K562 (cell line): Measurements from ENCODE around the gene SLC44A1. TPM values are rescaled to one million over a fixed set of nuclear protein-coding genes. Genes with fewer than 3 reads are reported as not detected.

Experiments used
- CBX8 ChIP-seq: fragments of 200-600 bp; sonication (generic); IDR thresholded peaks from 2 replicates; pipeline ENCODE4 v1.6.1; 2012; ENCODE audit warnings: borderline replicate concordance, mixed run types, low read depth, mild to moderate bottlenecking, moderate library complexity, mixed read lengths, low read length, control low read depth, inconsistent platforms; ENCODE audit not compliant: poor library complexity, severe bottlenecking; ENCODE audit errors: extremely low read depth
- CHAMP1 ChIP-seq: fragments of 450-650 bp; IDR thresholded peaks from 2 replicates; pipeline ENCODE4 v1.6.1; 2016; ENCODE audit warnings: mild to moderate bottlenecking
- FOXK1 ChIP-seq: sonication (generic); formaldehyde crosslinking; IDR thresholded peaks from 2 replicates; pipeline ENCODE4 v1.8.0; 2022; ENCODE audit warnings: missing genetic modification reagents, mild to moderate bottlenecking, borderline replicate concordance
- FOXM1 ChIP-seq, 2 experiments: fragments of 450-650 bp in 1 of 2; sonication (generic) in 1 of 2; formaldehyde crosslinking in 1 of 2; IDR thresholded peaks; 2 replicates each; pipeline versions ENCODE4 v1.6.1 to v1.9.0; 2017 to 2022; ENCODE audit warnings: low read depth in 2 of 2, mild to moderate bottlenecking in 2 of 2, missing genetic modification reagents in 1 of 2, moderate library complexity in 1 of 2
- KLF10 ChIP-seq: fragments of 250-450 bp; sonication (Bioruptor Pico); IDR thresholded peaks from 2 replicates; pipeline ENCODE4 v1.6.1; 2021; ENCODE audit warnings: matching md5 sums
- NFE2 ChIP-seq: IDR thresholded peaks from 2 replicates; pipeline ENCODE4 v1.6.1; 2014; ENCODE audit warnings: antibody characterized with exemption, low read depth
- NR2F6 ChIP-seq: fragments of 450-650 bp; formaldehyde crosslinking; IDR thresholded peaks from 2 replicates; pipeline ENCODE4 v1.4.0; 2020; ENCODE audit warnings: mild to moderate bottlenecking
- POLR2A ChIP-seq: fragments of 450-650 bp; conservative IDR thresholded peaks from 2 replicates; pipeline ENCODE4 v1.6.1; 2016
- PURB ChIP-seq: sonication (generic); formaldehyde crosslinking; IDR thresholded peaks from 2 replicates; pipeline ENCODE4 v1.9.0; 2021; ENCODE audit warnings: low read depth, mild to moderate bottlenecking, missing genetic modification reagents
- ZNF398 ChIP-seq: fragments of 250-450 bp; sonication (Bioruptor Pico); IDR thresholded peaks from 2 replicates; pipeline ENCODE4 v1.8.0; 2021; ENCODE audit warnings: moderate library complexity, mild to moderate bottlenecking, inconsistent platforms
- ZNF586 ChIP-seq: fragments of 450-650 bp; formaldehyde crosslinking; conservative IDR thresholded peaks from 2 replicates; pipeline ENCODE4 v1.4.0; 2020; ENCODE audit warnings: mild to moderate bottlenecking, moderate library complexity
- ZSCAN29 ChIP-seq: fragments of 450-650 bp; IDR thresholded peaks from 2 replicates; pipeline ENCODE4 v1.6.1; 2017
- polyA plus RNA-seq, 8 experiments: library from polyadenylated mRNA; depleted of rRNA in 4 of 8; stranded (reverse) in 5 of 8; unstranded in 3 of 8; fragments of >200 nt; fragmentation: Nextera tagmentation in 2 of 8; fragmentation: Illumina TruSeq in 1 of 8; extraction: Ambion mirVana in 2 of 8; extraction: Trizol in 1 of 8; gene quantifications; 2 replicates each; pipeline versions ENCODE4 v1.2.1 to v1.2.3, GENCODE V29; 2011 to 2014; ENCODE audit warnings: inconsistent platforms in 1 of 8, missing spikeins in 1 of 8
- total RNA-seq, 7 experiments: library from RNA; depleted of rRNA in 6 of 7; stranded (reverse); fragments of >200 nt in 6 of 7; fragmentation: Illumina TruSeq in 2 of 7; extraction: Trizol in 2 of 7; gene quantifications; 2 replicates each; pipeline versions ENCODE4 v1.2.1 to v1.2.3, GENCODE V29; 2011 to 2021; ENCODE audit warnings: low replicate concordance in 1 of 7
- TF ChIP-seq, protein P1 (sequence below), 2 experiments: fragments of 450-650 bp; formaldehyde crosslinking in 1 of 2; IDR thresholded peaks; 2 replicates each; pipeline versions ENCODE4 v1.4.0 to v1.6.1; 2014 to 2020; ENCODE audit warnings: mild to moderate bottlenecking in 2 of 2, borderline replicate concordance in 1 of 2, low read depth in 1 of 2

The SLC44A1 gene
- total and polyA plus RNA-seq, 9 of the 15 experiments (the other 6 are each of a cell fraction or from before 2014, with no cell fraction given) = 0.11 to 0.59 (median 0.30) TPM

GRCh38 chr9:105244003-105244733, at the start of gene SLC44A1 (continued):
- no peak for TF ChIP-seq ZNF398
- peak; percentile 66; the same call in 1 of the 2 replicates for TF ChIP-seq FOXK1 (CRISPR knock-in tag)
- no peak for TF ChIP-seq ZNF586 (CRISPR knock-in tag)
- TF ChIP-seq FOXM1 (IDR thresholded peaks at IDR 0.05; ENCODE audit: low read depth) = no peak
- peak; percentile 90 for TF ChIP-seq FOXM1 (CRISPR knock-in tag; IDR thresholded peaks at IDR 0.05; ENCODE audit: low read depth)
- TF ChIP-seq PURB (CRISPR knock-in tag) = no peak
- TF ChIP-seq, protein P1, sequence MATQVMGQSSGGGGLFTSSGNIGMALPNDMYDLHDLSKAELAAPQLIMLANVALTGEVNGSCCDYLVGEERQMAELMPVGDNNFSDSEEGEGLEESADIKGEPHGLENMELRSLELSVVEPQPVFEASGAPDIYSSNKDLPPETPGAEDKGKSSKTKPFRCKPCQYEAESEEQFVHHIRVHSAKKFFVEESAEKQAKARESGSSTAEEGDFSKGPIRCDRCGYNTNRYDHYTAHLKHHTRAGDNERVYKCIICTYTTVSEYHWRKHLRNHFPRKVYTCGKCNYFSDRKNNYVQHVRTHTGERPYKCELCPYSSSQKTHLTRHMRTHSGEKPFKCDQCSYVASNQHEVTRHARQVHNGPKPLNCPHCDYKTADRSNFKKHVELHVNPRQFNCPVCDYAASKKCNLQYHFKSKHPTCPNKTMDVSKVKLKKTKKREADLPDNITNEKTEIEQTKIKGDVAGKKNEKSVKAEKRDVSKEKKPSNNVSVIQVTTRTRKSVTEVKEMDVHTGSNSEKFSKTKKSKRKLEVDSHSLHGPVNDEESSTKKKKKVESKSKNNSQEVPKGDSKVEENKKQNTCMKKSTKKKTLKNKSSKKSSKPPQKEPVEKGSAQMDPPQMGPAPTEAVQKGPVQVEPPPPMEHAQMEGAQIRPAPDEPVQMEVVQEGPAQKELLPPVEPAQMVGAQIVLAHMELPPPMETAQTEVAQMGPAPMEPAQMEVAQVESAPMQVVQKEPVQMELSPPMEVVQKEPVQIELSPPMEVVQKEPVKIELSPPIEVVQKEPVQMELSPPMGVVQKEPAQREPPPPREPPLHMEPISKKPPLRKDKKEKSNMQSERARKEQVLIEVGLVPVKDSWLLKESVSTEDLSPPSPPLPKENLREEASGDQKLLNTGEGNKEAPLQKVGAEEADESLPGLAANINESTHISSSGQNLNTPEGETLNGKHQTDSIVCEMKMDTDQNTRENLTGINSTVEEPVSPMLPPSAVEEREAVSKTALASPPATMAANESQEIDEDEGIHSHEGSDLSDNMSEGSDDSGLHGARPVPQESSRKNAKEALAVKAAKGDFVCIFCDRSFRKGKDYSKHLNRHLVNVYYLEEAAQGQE (IDR thresholded peaks at IDR 0.05; ENCODE audit: borderline replicate concordance) = peak; percentile 51
- TF ChIP-seq, protein P1 (CRISPR knock-in tag; IDR thresholded peaks at IDR 0.05; ENCODE audit: low read depth) = no peak; the same call in 1 of the 2 replicates
- no peak for TF ChIP-seq ZSCAN29
- no peak for TF ChIP-seq CHAMP1
- TF ChIP-seq POLR2A = peak; percentile 70
- no peak for TF ChIP-seq NFE2
- TF ChIP-seq NR2F6 (CRISPR knock-in tag) = no peak
- TF ChIP-seq KLF10 (CRISPR knock-in tag) = no peak
- no peak for TF ChIP-seq CBX8
